GM12873 (cell line): ENCODE measurements around the gene UVRAG.

Experiments
- TF ChIP-seq, protein P1 (sequence below): IDR thresholded peaks from 2 replicates; pipeline ENCODE4 v1.5.1; 2012; ENCODE audit warnings: low read depth, mild to moderate bottlenecking, moderate library complexity, low read length, control low read depth; ENCODE audit not compliant: insufficient read depth; ENCODE audit errors: missing control alignments

UVRAG gene

DNA sequence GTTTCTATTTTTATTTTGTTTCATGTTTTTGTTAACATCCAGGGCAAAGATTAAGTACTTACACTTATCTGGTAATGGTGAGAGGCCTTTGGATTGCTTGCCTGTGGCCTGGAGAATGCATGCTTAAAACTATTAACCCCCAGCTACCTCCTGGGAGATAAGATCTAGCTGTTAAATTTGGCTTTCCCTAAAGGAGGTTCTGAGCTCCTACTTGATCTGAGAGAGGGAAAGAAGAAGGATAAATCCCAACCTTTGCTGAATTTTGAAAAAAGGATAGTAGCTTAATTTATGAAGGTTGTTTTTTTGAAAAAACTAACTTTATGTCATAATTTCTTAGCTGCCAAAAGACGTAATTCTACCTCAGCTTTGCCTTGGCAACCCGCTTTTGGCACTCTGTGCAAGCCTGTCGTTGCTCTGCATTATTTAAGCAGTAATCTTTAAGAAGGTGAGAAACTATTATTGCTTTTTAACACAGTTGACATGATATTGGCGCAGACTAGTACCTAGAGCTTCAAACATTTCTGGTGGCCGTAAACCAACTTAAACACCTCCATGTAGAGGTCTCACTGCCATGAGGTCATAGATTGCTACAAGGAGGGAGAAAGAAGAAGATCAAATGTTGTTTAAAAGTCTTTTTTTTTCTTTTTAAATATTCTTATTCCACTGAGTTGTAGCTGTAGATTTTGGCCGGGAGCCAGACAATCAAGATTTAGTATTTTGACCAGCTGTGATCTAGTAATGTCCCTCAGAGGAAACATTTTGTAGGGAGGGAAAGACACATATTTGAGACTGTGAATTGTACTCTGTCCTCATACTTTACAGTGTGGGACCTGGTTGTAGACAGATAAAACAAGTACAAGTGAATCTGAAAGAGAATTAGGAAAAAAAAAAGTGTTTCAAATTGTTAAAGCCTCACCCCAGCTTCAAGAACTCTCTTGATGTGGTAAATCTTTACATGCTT lies 316.9 kb downstream of the UVRAG start:
- TF ChIP-seq, protein P1, sequence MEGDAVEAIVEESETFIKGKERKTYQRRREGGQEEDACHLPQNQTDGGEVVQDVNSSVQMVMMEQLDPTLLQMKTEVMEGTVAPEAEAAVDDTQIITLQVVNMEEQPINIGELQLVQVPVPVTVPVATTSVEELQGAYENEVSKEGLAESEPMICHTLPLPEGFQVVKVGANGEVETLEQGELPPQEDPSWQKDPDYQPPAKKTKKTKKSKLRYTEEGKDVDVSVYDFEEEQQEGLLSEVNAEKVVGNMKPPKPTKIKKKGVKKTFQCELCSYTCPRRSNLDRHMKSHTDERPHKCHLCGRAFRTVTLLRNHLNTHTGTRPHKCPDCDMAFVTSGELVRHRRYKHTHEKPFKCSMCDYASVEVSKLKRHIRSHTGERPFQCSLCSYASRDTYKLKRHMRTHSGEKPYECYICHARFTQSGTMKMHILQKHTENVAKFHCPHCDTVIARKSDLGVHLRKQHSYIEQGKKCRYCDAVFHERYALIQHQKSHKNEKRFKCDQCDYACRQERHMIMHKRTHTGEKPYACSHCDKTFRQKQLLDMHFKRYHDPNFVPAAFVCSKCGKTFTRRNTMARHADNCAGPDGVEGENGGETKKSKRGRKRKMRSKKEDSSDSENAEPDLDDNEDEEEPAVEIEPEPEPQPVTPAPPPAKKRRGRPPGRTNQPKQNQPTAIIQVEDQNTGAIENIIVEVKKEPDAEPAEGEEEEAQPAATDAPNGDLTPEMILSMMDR = no peak

DNA sequence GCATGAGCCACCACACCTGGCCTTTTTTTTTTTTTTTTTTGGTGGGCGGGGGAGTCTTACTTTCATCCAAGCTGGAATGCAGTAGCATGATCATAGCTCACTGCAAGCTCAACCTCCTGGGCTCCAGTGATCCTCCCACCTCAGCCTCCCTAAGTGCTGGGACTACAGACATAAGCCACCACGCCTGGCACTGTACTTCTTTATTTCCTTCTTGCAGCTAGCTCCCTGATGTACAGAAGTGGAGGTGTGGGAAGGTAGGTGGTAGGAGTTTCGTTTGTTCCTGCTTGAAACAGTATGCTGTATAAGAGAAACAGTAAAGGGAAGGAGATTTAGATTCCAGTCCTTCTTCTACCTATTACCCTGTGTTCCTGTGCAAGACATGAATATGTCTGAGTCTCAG lies 319.2 kb downstream of the UVRAG start:
- TF ChIP-seq, protein P1 = no peak

DNA sequence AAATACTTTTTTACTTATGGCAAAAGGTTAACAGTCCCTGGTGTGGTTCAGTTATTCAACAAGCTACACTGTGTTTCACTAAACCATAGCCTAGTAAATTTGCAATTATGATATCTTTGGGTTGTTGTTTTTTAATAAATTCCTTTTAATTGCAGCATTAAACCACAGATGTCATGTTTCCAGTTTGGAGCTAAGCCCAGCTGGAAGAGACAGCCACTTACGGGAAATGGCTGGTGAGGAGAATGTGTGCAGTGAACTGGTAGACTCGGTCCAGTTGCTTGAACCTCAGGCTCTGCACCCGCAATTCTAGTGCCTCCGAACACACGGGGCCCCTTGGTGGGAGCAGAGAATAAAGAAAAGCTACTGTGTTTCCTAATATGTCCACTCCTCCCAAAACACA lies 320.5 kb downstream of the UVRAG start:
- TF ChIP-seq, protein P1 = no peak

DNA sequence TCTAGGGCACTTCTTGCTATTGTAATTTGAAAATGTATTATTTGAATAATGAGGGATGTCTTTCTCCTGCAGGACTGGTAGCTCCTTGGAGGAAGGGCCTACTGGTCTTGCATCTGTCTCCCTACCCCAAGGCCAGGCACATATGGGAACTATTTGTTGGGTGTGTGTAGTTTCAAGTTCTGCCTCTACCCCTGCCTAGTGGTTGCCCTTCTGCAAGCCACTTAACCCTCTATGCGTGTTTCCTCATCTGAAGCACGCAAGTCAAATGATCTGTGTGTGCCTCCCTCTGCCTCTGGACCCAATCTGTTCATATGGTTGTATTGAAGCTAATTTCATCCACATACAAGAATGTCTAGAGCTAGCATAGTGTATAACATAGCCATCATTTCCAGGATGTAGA lies 324.3 kb downstream of the UVRAG start:
- TF ChIP-seq, protein P1 = no peak

DNA sequence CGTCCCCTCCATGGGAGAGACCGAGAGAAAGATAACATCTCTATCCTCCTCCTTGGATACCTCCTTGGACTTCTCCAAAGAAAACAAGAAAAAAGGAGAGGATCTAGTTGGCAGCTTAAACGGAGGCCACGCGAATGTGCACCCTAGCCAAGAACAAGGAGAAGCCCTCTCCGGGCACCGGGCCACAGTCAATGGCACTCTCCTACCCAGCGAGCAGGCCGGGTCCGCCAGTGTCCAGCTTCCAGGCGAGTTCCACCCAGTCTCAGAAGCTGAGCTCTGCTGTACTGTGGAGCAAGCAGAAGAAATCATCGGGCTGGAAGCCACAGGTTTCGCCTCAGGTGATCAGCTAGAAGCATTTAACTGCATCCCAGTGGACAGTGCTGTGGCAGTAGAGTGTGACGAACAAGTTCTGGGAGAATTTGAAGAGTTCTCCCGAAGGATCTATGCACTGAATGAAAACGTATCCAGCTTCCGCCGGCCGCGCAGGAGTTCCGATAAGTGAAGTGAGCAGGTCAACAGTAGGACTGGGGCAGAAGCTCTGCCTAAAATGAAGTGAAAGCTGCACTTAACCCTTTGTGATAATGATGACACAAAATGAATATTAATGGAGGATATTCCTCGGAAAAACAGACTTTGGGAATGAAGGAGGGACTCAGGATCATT lies 326.0 kb downstream of the UVRAG start:
- TF ChIP-seq, protein P1 = no peak

DNA sequence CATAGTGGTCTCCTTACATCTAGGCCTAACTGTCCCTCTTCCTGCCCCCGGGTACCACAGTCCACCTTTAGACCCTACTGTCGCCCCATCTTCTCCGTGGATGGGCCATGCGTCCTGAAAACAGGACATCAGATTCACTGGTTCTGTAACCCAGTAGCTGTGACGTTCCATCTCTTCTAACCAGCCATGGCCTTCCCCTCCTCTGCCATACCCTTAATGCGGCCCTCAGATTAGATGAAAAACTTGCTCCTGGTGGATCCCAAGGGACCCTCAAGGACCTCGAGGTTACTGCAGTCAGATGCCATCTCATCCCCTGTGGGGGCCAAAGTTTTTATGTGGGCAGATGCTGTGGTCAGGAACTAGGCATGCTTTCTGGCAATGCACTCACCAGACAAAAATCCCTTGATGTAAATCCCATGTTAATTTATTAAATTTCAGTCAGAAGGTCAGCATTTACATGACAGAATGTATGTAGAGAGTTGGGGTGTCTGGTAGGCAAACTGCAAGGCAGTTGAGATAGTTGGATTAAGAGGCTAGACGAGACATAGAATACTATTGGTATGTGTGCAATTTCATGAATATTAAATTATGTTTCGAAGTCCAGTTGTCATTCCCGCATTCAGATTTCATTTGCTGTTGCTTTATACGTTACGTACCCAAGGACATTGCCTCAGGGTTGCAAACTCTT lies 327.0 kb downstream of the UVRAG start:
- TF ChIP-seq, protein P1 = no peak

DNA sequence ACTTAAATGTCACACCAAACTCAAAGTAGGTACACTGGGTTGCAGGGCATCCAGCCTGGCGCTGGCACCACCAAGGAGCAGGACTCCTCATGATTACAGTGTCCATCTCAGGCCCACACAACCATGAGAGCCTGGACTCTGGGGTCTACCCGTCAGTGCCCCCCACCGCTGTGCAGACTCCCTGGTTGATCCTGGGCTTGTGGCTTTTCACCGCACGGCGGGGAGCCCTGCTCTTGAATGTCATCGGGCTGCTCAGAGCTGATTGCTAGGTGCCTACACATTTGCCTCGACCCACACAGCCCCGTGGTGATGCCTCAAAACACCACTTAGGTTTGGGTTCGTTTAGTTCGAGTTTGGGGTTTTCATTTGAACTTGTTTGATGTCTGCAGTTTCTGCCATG lies 328.3 kb downstream of the UVRAG start:
- TF ChIP-seq, protein P1 = no peak
